HTERT RPE-1 (cell line): ENCODE results near the gene AFF1.
"Not testable (repeated sequence)": the region's sequence is repeated elsewhere in the genome, so short reads cannot be mapped to it uniquely, and the experiment has no call there.

Experiments used
- in situ Hi-C: fragments of 300-500 bp; cut with MboI; formaldehyde crosslinking; loops from 4 replicates; pipeline ENCODE4 v1.14.3; 2020; ENCODE audit warnings: low sequenced_read_pairs

The AFF1 gene

GRCh38 chr4:87030755-87031441 lies 96.1 kb downstream of the AFF1 start:
- in situ Hi-C loops: no loop called here

- in situ Hi-C loops: no loop called here
Observed at GRCh38 chr4:87031920-87032319, 97.1 kb downstream of the AFF1 start.

GRCh38 chr4:87032884-87033533 lies 98.2 kb downstream of the AFF1 start:
- in situ Hi-C loops: no loop called here

GRCh38 chr4:87033902-87034301 lies 99.1 kb downstream of the AFF1 start:
- in situ Hi-C loops: no loop called here

- in situ Hi-C loops: no loop called here
Observed at GRCh38 chr4:87034527-87034926, 99.7 kb downstream of the AFF1 start.

- in situ Hi-C loops: no loop called here
Observed at GRCh38 chr4:87035881-87036509, 101.2 kb downstream of the AFF1 start.

GRCh38 chr4:87036713-87037112 lies 101.9 kb downstream of the AFF1 start:
- in situ Hi-C loops: no loop called here

- in situ Hi-C loops: not testable (repeated sequence)
Observed at GRCh38 chr4:87037171-87037570, 102.4 kb downstream of the AFF1 start.

- in situ Hi-C loops: no loop called here
Observed at GRCh38 chr4:87037671-87038334, 103.0 kb downstream of the AFF1 start.

- in situ Hi-C loops: no loop called here
Observed at GRCh38 chr4:87038837-87039615, 104.2 kb downstream of the AFF1 start.

GRCh38 chr4:87041141-87041540 lies 106.3 kb downstream of the AFF1 start:
- in situ Hi-C loops: no loop called here

GRCh38 chr4:87042221-87042620 lies 107.4 kb downstream of the AFF1 start:
- in situ Hi-C loops: no loop called here

- in situ Hi-C loops: no loop called here
Observed at GRCh38 chr4:87042986-87043820, 108.4 kb downstream of the AFF1 start.

GRCh38 chr4:87044511-87045233 lies 109.9 kb downstream of the AFF1 start:
- in situ Hi-C loops: no loop called here

GRCh38 chr4:87045234-87045558 lies 110.4 kb downstream of the AFF1 start:
- in situ Hi-C loops: no loop called here

- in situ Hi-C loops: no loop called here
Observed at GRCh38 chr4:87045659-87046058, 110.8 kb downstream of the AFF1 start.

GRCh38 chr4:87046121-87046551 lies 111.3 kb downstream of the AFF1 start:
- in situ Hi-C loops: no loop called here

GRCh38 chr4:87047281-87047798 lies 112.5 kb downstream of the AFF1 start:
- in situ Hi-C loops: no loop called here

GRCh38 chr4:87049508-87049907 lies 114.7 kb downstream of the AFF1 start:
- in situ Hi-C loops: no loop called here
